ENCODE results near the gene SCN10A. TPM values are rescaled to one million over a fixed set of nuclear protein-coding genes. Genes with fewer than 3 reads are reported as not detected.

SCN10A gene
- total RNA-seq, 1 donor from 2014 or later, result not detected

GRCh38 chr3:38756892-38757291 lies 59.1 kb downstream of the SCN10A start:
- no peak for TF ChIP-seq CTCF (IDR thresholded peaks at IDR 0.05)
- no peak overlapping the region for H3K27ac ChIP-seq
- DNase-seq, result no peak
- H3K9me3 ChIP-seq, result no peaks in the 10 kb centered on the region
- no peaks in the 10 kb centered on the region for H3K36me3 ChIP-seq
- H3K27me3 ChIP-seq (ENCODE audit: low read depth), result no peaks in the 10 kb centered on the region
- H3K4me1 ChIP-seq, result no peaks in the 10 kb centered on the region
- ATAC-seq, result no peak
- intact Hi-C loops (cut with DNase I), result no loop called here
- H3K4me3 ChIP-seq, result no peak overlapping the region

DNA sequence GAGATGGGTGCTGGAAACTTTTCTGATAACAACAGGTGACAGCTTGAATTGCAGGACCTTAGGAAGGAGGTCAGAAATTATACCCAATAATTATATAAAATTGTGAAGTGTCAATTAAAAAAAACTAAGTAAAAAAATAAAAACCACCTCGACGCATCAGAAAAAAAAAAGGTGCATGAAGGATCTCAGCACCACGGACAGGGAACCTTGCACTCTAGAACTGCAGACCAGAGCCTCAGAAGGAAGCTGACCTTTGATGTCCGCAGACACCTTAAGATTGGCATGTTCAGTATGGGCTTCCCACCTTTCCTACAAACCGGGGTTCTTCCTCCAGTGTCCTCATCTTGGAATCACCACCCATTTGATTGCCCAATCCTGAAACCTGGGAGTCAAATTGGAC lies 60.9 kb downstream of the SCN10A start:
- Histone ChIP-seq H3K27ac (no peak overlapping the region), H3K4me1 (no peaks in the 10 kb centered on the region), H3K36me3 (no peaks in the 10 kb centered on the region), H3K27me3 (ENCODE audit: low read depth) (no peaks in the 10 kb centered on the region), H3K9me3 (no peaks in the 10 kb centered on the region), H3K4me3 (no peak overlapping the region)
- DNase-seq, result no peak
- intact Hi-C loops (cut with DNase I), result no loop called here
- TF ChIP-seq CTCF (IDR thresholded peaks at IDR 0.05), result no peak
- no peak for ATAC-seq

DNA sequence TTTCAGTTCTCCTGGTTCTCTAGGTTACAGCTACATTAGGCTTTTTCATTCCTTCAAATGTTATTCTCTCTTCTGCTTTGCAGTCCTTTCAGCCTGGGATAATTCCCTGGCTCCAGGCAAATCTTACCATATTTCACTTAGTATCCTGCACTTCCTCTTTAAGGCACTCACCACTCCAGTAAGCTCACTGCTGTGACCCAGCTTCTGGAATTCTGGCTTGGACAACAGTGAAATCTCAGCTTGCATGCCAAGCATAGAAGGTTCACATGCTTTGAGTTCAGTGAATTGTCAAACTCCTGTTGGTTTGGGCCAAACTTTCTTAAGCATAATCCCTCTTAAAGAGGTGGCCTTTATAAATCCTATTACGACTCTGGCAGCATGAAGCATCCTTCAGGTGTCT lies 69.4 kb downstream of the SCN10A start:
- Histone ChIP-seq H3K36me3 (no peaks in the 10 kb centered on the region), H3K4me3 (no peak overlapping the region), H3K27ac (no peak overlapping the region), H3K4me1 (no peaks in the 10 kb centered on the region), H3K27me3 (ENCODE audit: low read depth) (no peaks in the 10 kb centered on the region), H3K9me3 (no peaks in the 10 kb centered on the region)
- intact Hi-C loops (cut with DNase I), result no loop called here
- no peak for TF ChIP-seq CTCF (IDR thresholded peaks at IDR 0.05)
- DNase-seq, result no peak
- ATAC-seq, result no peak

DNA sequence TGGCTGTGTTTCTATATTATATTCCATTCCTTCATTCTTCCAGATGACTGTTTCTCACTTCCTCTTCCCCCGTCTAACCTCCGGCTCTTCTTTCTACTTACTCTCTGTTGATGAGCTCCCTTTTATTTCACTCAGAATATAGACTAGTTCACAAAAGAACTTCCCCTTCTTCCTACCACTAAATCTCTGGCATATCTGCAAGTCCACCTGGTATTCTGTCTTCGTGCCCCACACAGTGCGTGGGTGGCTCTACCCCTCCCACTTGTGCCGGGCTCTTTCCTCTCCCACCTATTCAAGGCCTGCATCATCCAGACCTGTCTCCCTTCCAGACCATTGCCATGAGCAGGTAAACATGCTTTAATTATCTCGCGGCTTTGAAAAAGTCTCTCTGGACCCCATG lies 73.0 kb downstream of the SCN10A start:
- no peaks in the 10 kb centered on the region for H3K4me1 ChIP-seq
- H3K4me3 ChIP-seq, result no peak overlapping the region
- no peak for TF ChIP-seq CTCF (IDR thresholded peaks at IDR 0.05)
- H3K27me3 ChIP-seq (ENCODE audit: low read depth), result no peaks in the 10 kb centered on the region
- H3K36me3 ChIP-seq, result no peaks in the 10 kb centered on the region
- H3K27ac ChIP-seq, result no peak overlapping the region
- H3K9me3 ChIP-seq, result no peaks in the 10 kb centered on the region
- DNase-seq, result no peak
- no peak for ATAC-seq
- intact Hi-C loops (cut with DNase I), result no loop called here

DNA sequence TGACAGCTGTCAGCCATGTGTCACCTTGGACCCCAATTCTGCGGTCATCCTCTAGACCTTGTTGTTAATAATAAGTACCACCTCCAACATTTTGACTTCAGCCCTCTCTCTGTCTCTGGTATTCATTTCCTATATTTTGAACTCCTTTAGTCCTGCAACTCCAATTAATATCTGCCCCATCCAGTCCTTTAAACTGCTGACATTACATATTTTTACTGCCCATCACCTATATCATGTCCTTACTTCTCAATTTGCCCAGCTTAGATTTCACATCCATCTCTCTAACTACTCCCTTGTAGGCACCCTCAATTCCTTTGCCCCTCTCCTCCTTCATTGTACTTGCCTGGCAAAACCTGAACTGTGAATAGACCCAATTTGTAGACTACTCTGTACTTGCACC lies 73.5 kb downstream of the SCN10A start:
- Histone ChIP-seq H3K36me3 (no peaks in the 10 kb centered on the region), H3K27ac (no peak overlapping the region), H3K27me3 (ENCODE audit: low read depth) (no peaks in the 10 kb centered on the region), H3K9me3 (no peaks in the 10 kb centered on the region), H3K4me1 (no peaks in the 10 kb centered on the region), H3K4me3 (no peak overlapping the region)
- no peak for TF ChIP-seq CTCF (IDR thresholded peaks at IDR 0.05)
- ATAC-seq, result no peak
- DNase-seq, result no peak
- intact Hi-C loops (cut with DNase I), result no loop called here

- no peak overlapping the region for H3K27ac ChIP-seq
- DNase-seq, result no peak
- intact Hi-C loops (cut with DNase I), result no loop called here
- H3K27me3 ChIP-seq (ENCODE audit: low read depth), result no peaks in the 10 kb centered on the region
- no peak overlapping the region for H3K4me3 ChIP-seq
- no peaks in the 10 kb centered on the region for H3K4me1 ChIP-seq
- no peaks in the 10 kb centered on the region for H3K36me3 ChIP-seq
- H3K9me3 ChIP-seq, result no peaks in the 10 kb centered on the region
- no peak for TF ChIP-seq CTCF (IDR thresholded peaks at IDR 0.05)
- no peak for ATAC-seq
Measured at GRCh38 chr3:38740537-38740936, 75.5 kb downstream of the SCN10A start.
